Amniotic stem cell (primary cell): ENCODE data around the gene CHL1.

Source experiments
- DNase-seq: peaks from one replicate; lab custom pipeline; 2025; lab: John Stamatoyannopoulos, UW

CHL1 gene

GRCh38 chr3:228442-229182, 32.0 kb downstream of the CHL1 start:
- DNase-seq: no peak

- no peak for DNase-seq
Measured at GRCh38 chr3:229183-229661, 32.7 kb downstream of the CHL1 start.

- DNase-seq: no peak
Measured at GRCh38 chr3:236881-237280, 40.3 kb downstream of the CHL1 start.

- DNase-seq: no peak
Measured at GRCh38 chr3:242602-243355, 46.2 kb downstream of the CHL1 start.

GRCh38 chr3:243356-243725, 46.8 kb downstream of the CHL1 start:
- DNase-seq: no peak

GRCh38 chr3:244041-244440, 47.5 kb downstream of the CHL1 start:
- no peak for DNase-seq

- no peak for DNase-seq
Measured at GRCh38 chr3:247916-248315, 51.4 kb downstream of the CHL1 start.

GRCh38 chr3:248864-249520, 52.4 kb downstream of the CHL1 start:
- no peak for DNase-seq

GRCh38 chr3:249587-250262, 53.2 kb downstream of the CHL1 start:
- DNase-seq: no peak

- no peak for DNase-seq
Measured at GRCh38 chr3:256501-256900, 59.9 kb downstream of the CHL1 start.

GRCh38 chr3:257826-258225, 61.3 kb downstream of the CHL1 start:
- DNase-seq: no peak

GRCh38 chr3:260898-261297, 64.3 kb downstream of the CHL1 start:
- DNase-seq: no peak

- no peak for DNase-seq
Measured at GRCh38 chr3:263393-263792, 66.8 kb downstream of the CHL1 start.

- no peak for DNase-seq
Measured at GRCh38 chr3:264394-265156, 68.0 kb downstream of the CHL1 start.

- DNase-seq: no peak
Measured at GRCh38 chr3:267101-267500, 70.5 kb downstream of the CHL1 start.

GRCh38 chr3:270688-271087, 74.1 kb downstream of the CHL1 start:
- no peak for DNase-seq

GRCh38 chr3:274927-275326, 78.4 kb downstream of the CHL1 start:
- DNase-seq: no peak

- no peak for DNase-seq
Measured at GRCh38 chr3:277873-278272, 81.3 kb downstream of the CHL1 start.

- DNase-seq: no peak
Measured at GRCh38 chr3:278300-279064, 81.9 kb downstream of the CHL1 start.

GRCh38 chr3:279325-279724, 82.8 kb downstream of the CHL1 start:
- no peak for DNase-seq

- DNase-seq: no peak
Measured at GRCh38 chr3:280681-281080, 84.1 kb downstream of the CHL1 start.
